ENCODE measurements around the gene FKBP2. TPM values are rescaled to one million over a fixed set of nuclear protein-coding genes. Genes with fewer than 3 reads are reported as not detected.
A peak's percentile ranks its signal among the peaks of the same experiment; 100 is the strongest.

FKBP2 gene
- total and polyA plus RNA-seq, 4 donors: 65.2 to 397 (median 150) TPM

DNA sequence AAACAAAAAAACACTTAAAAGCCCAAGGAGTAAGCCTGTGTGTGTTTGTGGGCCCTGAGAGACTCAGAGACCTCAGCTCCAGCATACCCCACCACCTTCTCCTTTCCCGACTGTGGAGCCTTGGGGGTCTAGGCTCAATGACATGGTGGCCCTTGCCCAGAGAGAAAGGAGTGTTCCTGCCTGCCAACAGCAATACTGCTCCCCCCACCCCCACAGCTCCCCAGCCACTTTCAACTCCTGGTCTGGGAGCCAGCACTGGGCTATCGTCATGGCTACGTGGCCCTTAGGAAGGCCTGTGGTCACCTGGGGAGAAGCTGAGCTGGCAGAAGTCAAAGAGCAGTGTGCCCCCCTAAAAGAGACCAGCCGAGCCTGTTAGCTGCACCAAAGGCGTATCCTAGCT lies 3.2 kb downstream of the FKBP2 start:
- no peak overlapping the region for H3K27ac ChIP-seq (ENCODE audit: low read depth in 1 of 2, low read length in 1 of 2)
- H3K36me3 ChIP-seq (ENCODE audit: control insufficient read depth in 4 of 4, insufficient read depth in 4 of 4, low read length in 4 of 4): peaks cover 0 to 10% (median 1%) of the 10 kb centered on the region in 4 donors
- TF ChIP-seq, protein P1, sequence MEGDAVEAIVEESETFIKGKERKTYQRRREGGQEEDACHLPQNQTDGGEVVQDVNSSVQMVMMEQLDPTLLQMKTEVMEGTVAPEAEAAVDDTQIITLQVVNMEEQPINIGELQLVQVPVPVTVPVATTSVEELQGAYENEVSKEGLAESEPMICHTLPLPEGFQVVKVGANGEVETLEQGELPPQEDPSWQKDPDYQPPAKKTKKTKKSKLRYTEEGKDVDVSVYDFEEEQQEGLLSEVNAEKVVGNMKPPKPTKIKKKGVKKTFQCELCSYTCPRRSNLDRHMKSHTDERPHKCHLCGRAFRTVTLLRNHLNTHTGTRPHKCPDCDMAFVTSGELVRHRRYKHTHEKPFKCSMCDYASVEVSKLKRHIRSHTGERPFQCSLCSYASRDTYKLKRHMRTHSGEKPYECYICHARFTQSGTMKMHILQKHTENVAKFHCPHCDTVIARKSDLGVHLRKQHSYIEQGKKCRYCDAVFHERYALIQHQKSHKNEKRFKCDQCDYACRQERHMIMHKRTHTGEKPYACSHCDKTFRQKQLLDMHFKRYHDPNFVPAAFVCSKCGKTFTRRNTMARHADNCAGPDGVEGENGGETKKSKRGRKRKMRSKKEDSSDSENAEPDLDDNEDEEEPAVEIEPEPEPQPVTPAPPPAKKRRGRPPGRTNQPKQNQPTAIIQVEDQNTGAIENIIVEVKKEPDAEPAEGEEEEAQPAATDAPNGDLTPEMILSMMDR (IDR thresholded peaks at IDR 0.05; ENCODE audit: control extremely low read depth, extremely low read depth): no peak
- H3K9ac ChIP-seq (ENCODE audit: insufficient read depth in 1 of 2, low read length in 2 of 2): no peak overlapping the region
- H3K9me3 ChIP-seq (ENCODE audit: control insufficient read depth in 4 of 4, insufficient read depth in 3 of 4, low read length in 3 of 4): no peaks in the 10 kb centered on the region
- H3K27me3 ChIP-seq (ENCODE audit: control insufficient read depth in 3 of 3, insufficient read depth in 3 of 3, low read length in 2 of 3): no peaks in the 10 kb centered on the region
- H3K4me3 ChIP-seq: no peak overlapping the region
- no peak for DNase-seq
- 64 to 65% methylated on average over 5 of the region's 5 CpGs for WGBS, 2 donors
- peaks cover 0 to 31% (median 17%) of the 10 kb centered on the region in 5 donors for H3K4me1 ChIP-seq (ENCODE audit: control insufficient read depth in 5 of 5, insufficient read depth in 5 of 5, low read length in 5 of 5)
- no peak for ATAC-seq (ENCODE audit: insufficient read depth, low FRiP score)

DNA sequence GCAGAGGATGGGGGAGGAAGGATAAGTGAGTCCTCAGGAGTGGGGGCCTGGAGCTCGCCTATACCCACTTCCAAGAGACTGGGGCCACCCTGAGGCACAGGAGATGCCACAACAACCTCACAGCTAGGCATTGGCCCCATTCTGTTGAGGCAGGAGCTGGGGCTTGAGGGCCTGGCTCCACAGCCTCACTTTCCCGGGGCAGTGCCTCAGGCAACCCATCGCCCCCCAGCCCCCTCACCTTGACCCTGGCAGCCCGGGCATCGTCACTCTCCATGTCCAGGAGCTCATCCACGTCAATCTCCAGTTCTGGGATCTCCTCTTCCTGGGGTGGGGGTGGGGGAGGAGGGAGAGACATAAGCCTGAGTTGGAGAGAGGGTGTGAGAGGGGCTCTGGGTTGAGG lies 4.1 kb downstream of the FKBP2 start:
- H3K27me3 ChIP-seq (ENCODE audit: control insufficient read depth in 3 of 3, insufficient read depth in 3 of 3, low read length in 2 of 3): no peaks in the 10 kb centered on the region

DNA sequence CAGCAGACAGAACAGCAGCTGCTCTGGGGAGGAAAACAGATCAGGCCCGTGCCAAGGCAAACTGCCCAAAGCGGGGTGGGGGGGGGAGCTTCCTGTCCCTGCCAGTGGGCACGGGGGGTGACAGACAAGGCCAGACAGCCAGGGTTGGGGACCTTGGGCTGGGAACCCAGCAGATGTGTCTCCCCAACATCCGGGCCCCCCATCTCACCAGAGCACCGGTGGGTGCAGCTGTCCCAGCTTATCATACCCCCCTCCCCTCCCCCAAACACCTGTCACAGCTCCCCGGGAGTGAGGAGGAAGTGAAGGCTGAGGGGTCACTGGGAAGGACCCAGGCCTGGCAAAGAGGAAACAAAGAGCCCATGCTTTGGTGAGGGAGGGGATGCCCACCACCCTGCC lies 4.5 kb downstream of the FKBP2 start:
- TF ChIP-seq, protein P1 (IDR thresholded peaks at IDR 0.05; ENCODE audit: control extremely low read depth, extremely low read depth): no peak
- peak overlapping the region; percentile 61 to 84 for H3K27ac ChIP-seq (ENCODE audit: low read depth in 1 of 2, low read length in 1 of 2)
- no peak for ATAC-seq (ENCODE audit: insufficient read depth, low FRiP score)
- no peak for DNase-seq
- peaks cover 0 to 10% (median 1%) of the 10 kb centered on the region in 4 donors for H3K36me3 ChIP-seq (ENCODE audit: control insufficient read depth in 4 of 4, insufficient read depth in 4 of 4, low read length in 4 of 4)
- peaks cover 0 to 28% (median 8%) of the 10 kb centered on the region in 5 donors for H3K4me1 ChIP-seq (ENCODE audit: control insufficient read depth in 5 of 5, insufficient read depth in 5 of 5, low read length in 5 of 5)
- peak overlapping the region; percentile 61 for H3K4me3 ChIP-seq
- no peaks in the 10 kb centered on the region for H3K9me3 ChIP-seq (ENCODE audit: control insufficient read depth in 4 of 4, insufficient read depth in 3 of 4, low read length in 3 of 4)
- no peak overlapping the region for H3K9ac ChIP-seq (ENCODE audit: insufficient read depth in 1 of 2, low read length in 2 of 2)
- WGBS, 2 donors: 0 to 1% methylated on average over 6 of the region's 6 CpGs
- no peaks in the 10 kb centered on the region for H3K27me3 ChIP-seq (ENCODE audit: control insufficient read depth in 3 of 3, insufficient read depth in 3 of 3, low read length in 2 of 3)

More for the DNA sequence above, 4.1 kb downstream of the FKBP2 start:
- Histone ChIP-seq H3K36me3 (ENCODE audit: control insufficient read depth in 4 of 4, insufficient read depth in 4 of 4, low read length in 4 of 4) (peaks cover 0 to 10% (median 1%) of the 10 kb centered on the region in 4 donors), H3K9me3 (ENCODE audit: control insufficient read depth in 4 of 4, insufficient read depth in 3 of 4, low read length in 3 of 4) (no peaks in the 10 kb centered on the region), H3K27ac (ENCODE audit: low read depth in 1 of 2, low read length in 1 of 2) (peak overlapping the region; percentile 61 to 84), H3K9ac (ENCODE audit: insufficient read depth in 1 of 2, low read length in 2 of 2) (no peak overlapping the region), H3K4me1 (ENCODE audit: control insufficient read depth in 5 of 5, insufficient read depth in 5 of 5, low read length in 5 of 5) (peaks cover 0 to 29% (median 12%) of the 10 kb centered on the region in 5 donors), H3K4me3 (no peak overlapping the region)
- TF ChIP-seq, protein P1 (IDR thresholded peaks at IDR 0.05; ENCODE audit: control extremely low read depth, extremely low read depth): no peak
- ATAC-seq (ENCODE audit: insufficient read depth, low FRiP score) (no peak), DNase-seq (no peak)
- 36 to 44% methylated on average over 6 of the region's 6 CpGs for WGBS, 2 donors
